Activated CD4-positive, alpha-beta T cell treated with anti-CD3 and anti-CD28 coated beads, Interleukin-2, amount 10 ng/mL, durations not matched to agents 24 days and 14 days (primary cell): Measurements from ENCODE around the gene HOXA4. TPM values are rescaled to one million over a fixed set of nuclear protein-coding genes. Genes with fewer than 3 reads are reported as not detected.

Experiments
- DNase-seq: peaks from one replicate; pipeline ENCODE4 v3.0.0; 2022
- H3K27ac Mint-ChIP-seq: one replicate; pipeline ENCODE4 v1.8.0; 2022; ENCODE audit warnings: mild to moderate bottlenecking, mixed read lengths
- H3K27me3 Mint-ChIP-seq: one replicate; pipeline ENCODE4 v1.8.0; 2022; ENCODE audit warnings: mixed read lengths
- H3K36me3 Mint-ChIP-seq: one replicate; pipeline ENCODE4 v1.8.0; 2022; ENCODE audit warnings: low read depth, mild to moderate bottlenecking, mixed read lengths
- H3K4me1 Mint-ChIP-seq: one replicate; pipeline ENCODE4 v1.8.0; 2021; ENCODE audit warnings: mixed read lengths
- H3K4me3 Mint-ChIP-seq: one replicate; pipeline ENCODE4 v1.8.0; 2022; ENCODE audit warnings: mild to moderate bottlenecking, moderate library complexity, mixed read lengths
- H3K9me3 Mint-ChIP-seq: one replicate; pipeline ENCODE4 v1.8.0; 2021; ENCODE audit warnings: mixed read lengths
- intact Hi-C: fragments of 100-400 bp; cut with micrococcal nuclease; formaldehyde crosslinking; loops from one replicate; pipeline ENCODE4 v1.15.1; 2023
- total RNA-seq: library from RNA; stranded (reverse); gene quantifications from 2 replicates; pipeline ENCODE4 v1.2.3, GENCODE V29; 2022

Gene HOXA4
- total RNA-seq, 1 donor from 2014 or later: not detected

DNA sequence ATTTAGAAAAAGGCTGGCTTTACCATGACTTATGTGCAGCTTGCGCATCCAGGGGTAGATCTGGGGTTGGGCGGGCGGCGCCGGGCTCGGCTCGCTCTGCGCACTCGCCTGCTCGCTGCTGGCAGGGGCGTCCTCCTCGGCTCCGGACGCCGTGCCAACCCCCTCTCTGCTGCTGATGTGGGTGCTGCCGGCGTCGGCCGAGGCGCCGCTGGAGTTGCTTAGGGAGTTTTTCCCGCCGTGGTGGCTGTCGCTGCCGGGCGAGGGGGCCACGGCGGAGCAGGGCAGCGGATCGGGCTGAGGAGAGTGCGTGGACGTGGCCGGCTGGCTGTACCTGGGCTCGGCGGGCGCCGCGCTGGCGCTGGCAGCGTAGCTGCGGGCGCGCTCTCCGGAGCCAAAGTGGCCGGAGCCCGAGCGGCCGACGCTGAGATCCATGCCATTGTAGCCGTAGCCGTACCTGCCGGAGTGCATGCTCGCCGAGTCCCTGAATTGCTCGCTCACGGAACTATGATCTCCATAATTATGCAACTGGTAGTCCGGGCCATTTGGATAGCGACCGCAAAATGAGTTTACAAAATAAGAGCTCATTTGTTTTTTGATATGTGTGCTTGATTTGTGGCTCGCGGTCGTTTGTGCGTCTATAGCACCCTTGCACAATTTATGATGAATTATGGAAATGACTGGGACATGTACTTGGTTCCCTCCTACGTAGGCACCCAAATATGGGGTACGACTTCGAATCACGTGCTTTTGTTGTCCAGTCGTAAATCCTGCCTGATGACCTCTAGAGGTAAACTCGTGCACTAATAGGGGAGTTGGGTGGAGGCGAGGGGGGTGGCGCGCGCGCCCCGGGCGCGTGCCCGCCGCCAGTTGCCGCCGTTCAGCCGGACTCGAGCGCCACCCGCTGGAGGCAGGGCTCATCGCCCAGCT lies 12.7 kb upstream of the HOXA4 start, which contains the start of gene HOXA5:
Gene HOXA5 (minus strand): TSS at position 659 of the 927 bp plus-strand sequence. CDS start 74 bp downstream, at position 585.
- H3K36me3 Mint-ChIP-seq: no peaks in the 10 kb centered on the region

DNA sequence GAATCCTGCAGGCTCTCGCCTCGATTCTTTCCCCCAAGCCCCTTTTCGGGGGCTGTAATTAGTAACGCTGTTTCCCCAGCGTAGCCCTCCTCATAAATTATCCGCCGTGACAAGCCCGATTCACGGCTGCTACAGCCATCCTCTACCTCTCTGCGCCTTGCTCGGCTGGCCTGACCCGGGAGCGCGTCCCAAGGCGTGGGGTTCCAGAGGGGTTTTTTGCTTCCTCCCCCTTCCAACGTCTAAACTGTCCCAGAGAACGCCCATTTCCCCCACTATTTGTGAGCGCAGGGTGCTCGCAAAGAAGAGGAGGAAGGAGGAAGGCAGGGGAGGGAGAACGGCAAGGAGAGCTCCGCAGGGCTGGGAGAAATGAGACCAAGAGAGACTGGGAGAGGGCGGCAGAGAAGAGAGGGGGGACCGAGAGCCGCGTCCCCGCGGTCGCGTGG lies 12.0 kb upstream of the HOXA4 start:
- Mint-ChIP-seq H3K4me3 (no peak overlapping the region), H3K4me1 (no peaks in the 10 kb centered on the region), H3K27ac (no peak overlapping the region), H3K9me3 (no peaks in the 10 kb centered on the region), H3K27me3 (peaks cover 25% of the 10 kb centered on the region), H3K36me3 (no peaks in the 10 kb centered on the region)
- intact Hi-C loops: no loop called here
- no peak for DNase-seq

More for the DNA sequence above, 12.7 kb upstream of the HOXA4 start, which contains the start of gene HOXA5:
- peaks cover 24% of the 10 kb centered on the region for H3K27me3 Mint-ChIP-seq
- no peak within 1 kb of the TSS for H3K27ac Mint-ChIP-seq
- no peaks in the 10 kb centered on the region for H3K9me3 Mint-ChIP-seq
- intact Hi-C loops: no loop called here
- no peak within 1 kb of the TSS for H3K4me3 Mint-ChIP-seq
- peaks cover 2% of the 10 kb centered on the region for H3K4me1 Mint-ChIP-seq
- DNase-seq: no peak

DNA sequence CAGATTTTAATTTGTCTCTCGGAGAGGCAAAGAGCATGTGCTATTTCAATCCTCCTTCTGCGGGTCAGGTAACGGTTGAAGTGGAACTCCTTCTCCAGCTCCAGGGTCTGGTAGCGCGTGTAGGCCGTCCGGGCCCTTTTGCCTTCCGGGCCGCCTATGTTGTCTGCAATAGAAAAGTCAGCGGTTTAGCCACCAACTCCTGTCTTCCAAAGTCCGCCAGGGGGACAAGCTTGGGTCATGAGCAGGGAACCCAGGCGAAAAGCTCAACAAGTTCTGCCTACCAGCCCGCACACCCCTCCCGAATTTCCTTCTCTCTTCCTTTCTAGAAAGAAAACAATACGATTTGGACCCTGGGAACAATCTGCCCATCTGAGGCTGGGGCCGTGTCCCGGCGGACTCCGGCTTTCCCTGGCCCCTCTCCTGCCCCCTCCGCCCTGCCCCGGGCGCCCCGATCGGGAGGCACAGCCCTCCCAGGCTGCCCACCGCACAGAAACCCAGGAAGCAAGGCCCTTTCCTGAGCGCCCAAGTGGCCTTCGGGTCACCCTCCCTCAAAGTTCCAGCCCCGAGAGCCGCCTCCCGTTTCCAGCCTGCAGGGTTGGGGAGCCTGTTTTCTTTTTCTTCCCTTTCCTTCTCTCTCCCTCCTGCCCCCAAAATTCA lies 11.5 kb upstream of the HOXA4 start:
- Mint-ChIP-seq H3K4me1 (no peaks in the 10 kb centered on the region), H3K36me3 (no peaks in the 10 kb centered on the region), H3K4me3 (no peak overlapping the region), H3K9me3 (no peaks in the 10 kb centered on the region), H3K27me3 (peaks cover 26% of the 10 kb centered on the region), H3K27ac (no peak overlapping the region)
- intact Hi-C loops: no loop called here
- DNase-seq: no peak

DNA sequence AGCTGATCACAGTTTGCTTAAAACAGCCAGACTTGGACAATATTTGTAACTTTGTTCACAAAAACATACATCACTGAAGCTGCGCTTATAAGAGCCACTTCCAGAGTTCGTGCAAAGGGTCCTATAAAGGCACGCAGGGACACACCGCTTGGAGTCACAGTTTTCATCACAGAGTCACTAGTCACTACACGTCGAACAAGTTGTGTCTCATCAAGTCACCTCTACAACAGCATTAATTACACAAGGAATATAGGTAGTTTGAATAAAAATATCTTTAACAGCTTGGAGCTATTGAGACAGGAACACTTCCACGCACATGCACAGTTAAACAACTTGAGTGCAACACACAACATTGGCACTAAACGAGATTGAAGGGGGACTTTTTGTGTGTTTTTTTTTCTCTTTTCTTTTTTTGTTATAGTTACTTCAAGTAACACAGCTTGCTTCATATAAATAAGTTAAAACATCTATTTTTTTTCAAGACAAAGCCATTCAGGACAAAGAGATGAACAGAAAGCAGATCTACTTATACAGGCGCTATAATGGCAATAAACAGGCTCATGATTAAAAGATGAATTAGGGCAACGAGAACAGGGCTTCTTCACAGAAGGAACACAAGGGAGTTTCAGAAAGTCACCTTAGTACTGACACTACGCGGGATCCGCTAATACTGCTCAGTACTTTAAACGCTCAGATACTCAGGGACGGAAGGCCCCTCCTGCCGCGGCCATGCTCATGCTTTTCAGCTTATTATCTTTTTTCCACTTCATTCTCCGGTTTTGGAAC lies 10.8 kb upstream of the HOXA4 start:
- no peaks in the 10 kb centered on the region for H3K4me1 Mint-ChIP-seq
- H3K27me3 Mint-ChIP-seq: peaks cover 23% of the 10 kb centered on the region
- no peak overlapping the region for H3K4me3 Mint-ChIP-seq
- H3K27ac Mint-ChIP-seq: no peak overlapping the region
- DNase-seq: no peak
- no peaks in the 10 kb centered on the region for H3K9me3 Mint-ChIP-seq
- intact Hi-C loops: no loop called here
- no peaks in the 10 kb centered on the region for H3K36me3 Mint-ChIP-seq

DNA sequence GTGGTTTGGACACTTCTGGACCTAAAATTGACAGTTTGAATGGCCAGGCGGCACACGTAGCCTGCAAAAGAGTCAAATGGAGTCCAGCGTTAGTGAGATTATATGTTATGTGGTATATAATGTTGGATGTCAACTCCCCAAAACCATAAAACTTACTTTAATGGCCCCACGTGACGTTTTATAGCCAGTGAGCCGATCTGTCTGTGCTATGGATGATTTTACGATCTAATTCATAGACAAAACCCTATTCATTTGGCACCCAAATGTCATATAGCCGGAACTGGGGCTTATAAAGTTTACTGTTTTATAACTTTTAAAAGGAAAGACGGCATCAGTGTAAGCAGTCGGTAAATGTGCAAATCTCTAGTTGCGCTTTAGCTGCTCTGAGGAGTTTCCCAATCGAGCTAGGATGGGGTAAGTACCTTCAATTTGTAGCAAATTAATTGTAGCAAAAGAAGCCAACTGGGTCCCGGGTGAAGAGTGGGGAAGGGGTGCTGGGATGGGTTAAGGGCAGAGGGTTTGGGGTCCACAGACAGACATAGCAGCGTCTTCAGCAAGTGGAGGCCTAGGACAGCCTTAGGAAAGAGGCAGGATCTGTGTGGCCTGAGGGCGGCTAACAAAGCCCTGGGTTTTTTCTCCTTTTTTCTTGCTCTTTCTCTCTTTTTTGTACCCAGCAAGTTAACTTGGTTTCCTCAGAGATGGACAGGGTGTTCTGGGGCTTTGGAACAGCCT lies 9.7 kb upstream of the HOXA4 start:
- Mint-ChIP-seq H3K36me3 (no peaks in the 10 kb centered on the region), H3K27ac (no peak overlapping the region), H3K9me3 (no peaks in the 10 kb centered on the region), H3K4me3 (no peak overlapping the region), H3K27me3 (peaks cover 27% of the 10 kb centered on the region), H3K4me1 (no peaks in the 10 kb centered on the region)
- intact Hi-C loops: no loop called here
- no peak for DNase-seq

DNA sequence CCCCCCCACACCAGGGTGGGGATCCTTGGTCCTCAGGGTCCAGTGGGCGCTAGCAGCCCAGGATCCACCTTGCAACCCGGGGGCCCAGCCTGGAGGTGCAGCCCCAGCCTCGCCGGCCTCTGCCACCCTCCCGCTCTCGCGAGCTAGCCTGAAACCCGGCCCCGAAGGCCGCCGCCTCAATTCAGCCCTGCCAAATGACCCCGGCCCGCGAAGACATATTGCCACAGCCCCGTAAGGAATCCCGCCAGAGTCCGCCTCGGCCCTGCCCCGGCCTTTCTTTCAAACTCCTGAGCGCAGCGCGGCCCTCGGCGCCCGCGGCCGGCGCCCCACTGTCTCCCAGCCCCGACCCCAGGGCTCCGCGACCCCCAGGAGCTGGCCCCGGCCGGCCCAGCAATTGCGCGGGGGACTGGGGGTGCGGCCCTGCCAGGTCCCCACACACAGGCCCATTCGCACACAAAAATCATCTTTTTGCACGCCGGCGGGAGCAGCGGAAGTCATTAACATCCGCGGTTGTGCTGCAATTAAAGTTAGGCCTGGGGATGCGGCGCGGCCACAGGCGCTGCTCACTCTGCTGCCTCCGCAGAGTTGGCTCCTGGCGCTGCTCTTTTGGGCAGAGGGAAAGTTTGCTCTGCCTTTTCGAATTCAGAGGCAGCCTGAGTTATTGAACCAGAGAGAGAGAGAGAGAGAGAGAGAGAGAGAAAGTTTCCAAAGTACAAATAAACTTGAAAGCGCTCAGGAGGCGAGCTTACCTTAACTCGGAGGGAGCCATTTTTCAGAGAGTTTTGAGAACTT lies 9.0 kb upstream of the HOXA4 start:
- no peak for DNase-seq
- Mint-ChIP-seq H3K4me1 (peaks cover 6% of the 10 kb centered on the region), H3K27ac (no peak overlapping the region), H3K36me3 (no peaks in the 10 kb centered on the region), H3K4me3 (no peak overlapping the region), H3K9me3 (no peaks in the 10 kb centered on the region), H3K27me3 (peaks cover 32% of the 10 kb centered on the region)
- intact Hi-C loops: no loop called here

DNA sequence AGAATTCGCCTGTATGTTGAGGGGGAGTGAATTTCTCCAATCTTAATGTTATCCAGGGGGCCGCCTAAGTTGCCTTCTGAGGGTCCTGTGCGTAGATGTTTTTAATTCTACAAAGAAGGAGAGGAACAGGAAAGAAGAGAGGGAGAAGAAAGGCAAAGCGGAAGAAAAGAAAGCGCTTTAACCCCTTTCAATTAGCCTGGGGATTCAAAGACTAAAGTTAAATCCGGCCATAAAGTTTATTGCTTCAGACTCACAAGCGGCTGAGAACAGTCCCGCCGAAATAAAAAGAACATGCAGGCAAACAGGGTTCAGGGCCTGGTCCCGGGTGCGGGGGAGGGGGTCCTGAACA lies 8.4 kb upstream of the HOXA4 start:
- Mint-ChIP-seq H3K9me3 (no peaks in the 10 kb centered on the region), H3K27ac (no peak overlapping the region), H3K4me3 (no peak overlapping the region), H3K4me1 (peaks cover 12% of the 10 kb centered on the region), H3K27me3 (peaks cover 34% of the 10 kb centered on the region), H3K36me3 (no peaks in the 10 kb centered on the region)
- intact Hi-C loops: no loop called here
- no peak for DNase-seq

DNA sequence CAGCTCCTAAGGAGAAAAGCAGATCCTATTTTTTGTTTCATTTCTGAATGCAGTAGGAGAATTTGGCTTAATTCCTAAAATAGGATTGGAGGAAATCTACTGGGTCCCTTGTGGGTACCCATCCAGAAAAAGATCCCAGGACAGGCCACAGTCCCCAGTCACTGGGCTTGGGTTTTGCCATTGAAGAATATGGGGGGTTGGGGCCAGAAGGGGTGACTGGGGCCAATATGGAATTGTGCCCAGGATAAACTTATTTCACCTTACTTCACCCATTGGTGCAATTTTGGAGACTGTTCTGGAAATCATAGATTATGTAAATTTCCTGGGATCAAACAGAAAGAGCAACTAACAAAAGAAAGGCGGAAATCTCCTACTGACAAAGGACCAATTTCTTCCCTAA lies 7.9 kb upstream of the HOXA4 start:
- Mint-ChIP-seq H3K4me3 (no peak overlapping the region), H3K27ac (no peak overlapping the region), H3K4me1 (peaks cover 14% of the 10 kb centered on the region), H3K36me3 (no peaks in the 10 kb centered on the region), H3K27me3 (peaks cover 34% of the 10 kb centered on the region), H3K9me3 (no peaks in the 10 kb centered on the region)
- DNase-seq: no peak
- intact Hi-C loops: no loop called here

DNA sequence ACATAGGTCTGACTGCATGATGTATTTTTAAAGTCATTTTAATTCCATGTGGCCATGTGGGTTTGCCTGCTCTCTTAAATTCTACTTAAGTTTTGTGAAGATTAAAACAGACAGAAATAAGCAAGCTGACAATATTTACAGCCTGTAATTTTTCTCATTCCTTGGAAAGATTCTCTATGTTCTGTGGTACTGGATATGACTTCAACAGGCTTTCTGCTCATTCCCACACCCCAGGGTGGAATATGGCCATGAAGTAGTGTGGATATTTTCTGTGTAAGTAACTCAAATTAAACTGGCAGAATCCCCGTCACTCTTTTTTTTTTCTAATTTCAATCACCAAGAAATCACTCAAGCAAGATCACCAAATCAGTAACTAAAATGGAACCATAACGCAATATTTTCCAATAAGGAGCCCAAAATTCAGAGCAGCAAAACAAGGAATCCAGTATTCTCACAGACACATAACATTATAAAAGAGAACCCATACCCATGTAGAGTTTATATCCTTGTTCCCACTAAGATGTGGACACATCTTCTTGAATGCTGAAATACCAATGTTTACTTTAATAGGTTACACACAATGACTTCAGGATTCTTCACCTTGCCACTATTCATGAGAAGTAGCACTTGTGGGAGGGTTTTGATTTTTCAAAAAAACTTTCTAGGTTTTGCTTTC lies 7.2 kb upstream of the HOXA4 start:
- Mint-ChIP-seq H3K9me3 (no peaks in the 10 kb centered on the region), H3K27me3 (peaks cover 39% of the 10 kb centered on the region), H3K4me1 (peaks cover 14% of the 10 kb centered on the region), H3K36me3 (no peaks in the 10 kb centered on the region), H3K27ac (no peak overlapping the region), H3K4me3 (no peak overlapping the region)
- intact Hi-C loops: no loop called here
- no peak for DNase-seq

DNA sequence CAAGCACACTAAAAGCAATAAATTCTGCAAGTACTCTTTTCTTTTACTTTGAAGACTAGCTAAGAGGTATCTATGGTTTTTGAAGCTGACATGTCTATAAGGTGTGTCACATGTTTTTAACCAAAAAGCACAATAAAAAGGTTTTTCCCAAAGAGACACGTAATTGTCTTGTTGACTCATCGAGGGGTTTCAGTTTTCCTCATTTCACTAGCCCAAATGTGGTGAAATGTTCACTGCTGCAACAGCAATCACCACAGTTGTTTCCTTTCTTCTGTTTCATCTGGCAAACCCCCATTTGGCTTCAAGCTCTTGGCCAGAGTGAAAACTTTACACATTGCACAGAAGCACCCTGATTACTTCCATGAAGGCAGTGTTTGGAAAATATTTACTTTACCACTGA lies 3.8 kb upstream of the HOXA4 start:
- Mint-ChIP-seq H3K36me3 (peaks cover under 1% of the 10 kb centered on the region), H3K4me3 (peak overlapping the region; percentile 2), H3K4me1 (peaks cover 14% of the 10 kb centered on the region), H3K27me3 (peaks cover 47% of the 10 kb centered on the region), H3K27ac (no peak overlapping the region), H3K9me3 (peaks cover 3% of the 10 kb centered on the region)
- intact Hi-C loops: loop anchor here (2.0 to 5.0 kb wide), 2 partner anchors 16 to 37 kb away; partner anchors contain the start of gene HOXA1
- DNase-seq: peak; percentile 62

DNA sequence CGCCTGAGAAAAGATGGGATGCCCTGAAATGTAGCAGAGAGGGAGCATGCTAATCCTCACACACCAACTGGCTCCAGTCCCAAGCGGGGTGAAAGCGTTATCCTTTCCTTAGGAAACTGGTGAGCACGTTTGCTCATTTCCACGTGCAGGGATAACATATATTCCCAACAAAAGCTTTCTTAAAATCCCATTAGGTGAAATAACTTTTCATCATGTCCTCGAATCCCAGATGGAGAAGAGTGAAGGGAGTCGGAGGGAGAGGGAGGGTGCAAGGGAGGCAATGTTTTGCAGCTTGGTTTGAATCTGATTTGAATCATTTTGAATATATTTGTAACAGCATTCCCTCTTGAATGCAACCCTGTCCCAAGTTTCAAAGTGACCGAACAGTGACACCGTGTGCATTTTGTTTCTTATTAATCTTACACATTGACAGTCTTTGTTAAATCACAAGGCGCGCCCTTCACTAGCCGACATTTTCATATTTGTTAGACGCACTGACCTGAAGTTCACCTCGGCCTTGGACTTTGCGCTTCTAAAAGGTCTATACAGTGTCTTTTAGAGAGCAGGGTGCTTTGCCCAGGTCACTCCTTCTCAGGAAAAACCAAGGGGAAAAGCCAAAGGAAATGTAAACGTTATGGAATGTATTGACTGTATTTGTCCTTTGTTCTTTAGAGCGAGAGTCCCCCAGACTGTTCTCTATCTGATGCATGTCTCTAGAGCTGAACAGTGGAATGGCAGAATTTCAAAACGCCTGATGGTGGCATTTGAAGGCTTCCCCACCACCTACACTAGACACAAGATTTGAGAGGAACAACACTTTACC lies 3.1 kb upstream of the HOXA4 start:
- peaks cover 1% of the 10 kb centered on the region for H3K36me3 Mint-ChIP-seq
- no peak overlapping the region for H3K27ac Mint-ChIP-seq
- peak overlapping the region; percentile 2 for H3K4me3 Mint-ChIP-seq
- peaks cover 3% of the 10 kb centered on the region for H3K9me3 Mint-ChIP-seq
- peaks cover 14% of the 10 kb centered on the region for H3K4me1 Mint-ChIP-seq
- DNase-seq: no peak
- intact Hi-C loops: loop anchor here (2.0 to 5.0 kb wide), 2 partner anchors 17 to 36 kb away; partner anchors contain the start of gene HOXA1
- H3K27me3 Mint-ChIP-seq: peaks cover 51% of the 10 kb centered on the region
